ENCODE data around the gene HSPD1.
A peak's percentile ranks its signal among the peaks of the same experiment; 100 is the strongest.

Gene HSPD1

DNA sequence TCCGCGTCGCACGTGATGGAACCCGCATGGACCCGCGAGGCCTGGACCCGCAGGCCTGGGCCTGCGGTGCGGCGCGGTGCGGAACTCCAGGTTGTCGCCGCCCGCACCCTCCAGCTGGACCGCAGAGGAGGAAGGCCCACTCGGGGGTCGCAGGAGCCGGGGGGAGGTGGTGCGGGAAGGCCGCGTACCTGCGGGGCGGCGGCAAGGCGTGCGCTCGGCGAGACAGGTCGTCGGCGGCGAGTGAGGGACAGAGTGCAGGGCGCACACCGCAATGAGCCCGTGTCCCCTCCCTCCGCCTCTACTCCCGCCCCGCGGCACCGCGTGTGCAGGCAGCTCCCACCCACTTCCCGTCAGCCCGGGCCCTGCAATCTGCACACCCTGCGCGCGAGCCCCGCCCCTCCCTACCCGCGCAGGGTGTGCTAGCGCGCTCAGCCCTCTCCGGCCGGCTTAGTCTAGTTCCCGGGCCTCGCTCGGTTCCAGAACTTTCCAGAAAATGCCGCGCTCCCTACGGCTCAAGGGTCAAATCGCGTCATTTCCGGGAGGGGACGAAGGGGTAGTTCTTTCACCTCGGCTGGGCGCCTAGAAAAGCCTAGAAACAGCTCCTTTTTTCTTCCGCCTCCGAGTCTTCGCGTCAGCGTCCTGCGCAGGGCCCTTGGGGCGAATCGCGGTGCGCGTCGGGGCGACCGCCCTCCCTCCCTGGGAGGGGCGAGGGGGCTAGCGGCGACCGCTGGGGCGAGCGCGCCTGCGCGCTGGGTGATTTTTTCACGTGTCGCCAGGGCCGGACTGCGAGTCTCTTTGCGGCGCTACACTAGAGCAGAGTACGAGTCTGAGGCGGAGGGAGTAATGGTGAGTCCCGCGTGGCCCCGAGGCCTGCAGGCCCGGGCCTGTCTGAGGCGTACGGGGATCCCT lies at the start of gene HSPD1, which contains the start of gene HSPE1:
HSPD1 (minus strand) TSS at position 247 of the 909 bp plus-strand sequence. CDS start 992 bp downstream, outside the sequence.
HSPE1 (plus strand) TSS at position 786 of the 909 bp plus-strand sequence; CDS start at position 844, 58 bp downstream.
- DNase-seq (ENCODE audit: low read depth in 3 of 3, low spot score in 1 of 3), result peak; percentile 88 to 94 (median 89)

- DNase-seq (ENCODE audit: low read depth in 3 of 3, low spot score in 1 of 3), result no peak
These were observed 48.9 kb upstream of the HSPD1 start for GRCh38 chr2:197548582-197548981.

- DNase-seq (ENCODE audit: low read depth in 3 of 3, low spot score in 1 of 3), result no peak
These were observed 47.7 kb upstream of the HSPD1 start for GRCh38 chr2:197547163-197547900.

DNA sequence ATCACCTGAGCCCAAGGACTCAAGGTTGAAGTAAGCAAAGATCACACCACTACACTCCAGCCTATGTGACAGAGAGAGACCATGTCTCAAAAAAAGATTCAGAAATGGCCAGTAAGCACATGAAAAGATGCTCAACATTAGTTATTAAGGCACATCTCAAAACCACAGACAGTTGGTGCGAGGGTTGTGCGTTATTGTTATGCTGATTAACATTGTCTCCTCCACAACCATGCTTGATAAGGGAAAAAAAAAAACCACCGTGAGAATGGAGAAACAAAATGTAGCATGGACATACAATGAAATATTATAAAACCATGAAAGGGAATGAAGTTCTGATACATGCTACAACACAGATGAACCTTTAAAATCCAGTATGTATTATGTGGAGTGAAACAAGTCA lies 43.6 kb upstream of the HSPD1 start:
- DNase-seq (ENCODE audit: low read depth in 3 of 3, low spot score in 1 of 3), result no peak

- no peak for DNase-seq (ENCODE audit: low read depth in 3 of 3, low spot score in 1 of 3)
These were observed 40.1 kb upstream of the HSPD1 start for GRCh38 chr2:197539734-197540133.

DNA sequence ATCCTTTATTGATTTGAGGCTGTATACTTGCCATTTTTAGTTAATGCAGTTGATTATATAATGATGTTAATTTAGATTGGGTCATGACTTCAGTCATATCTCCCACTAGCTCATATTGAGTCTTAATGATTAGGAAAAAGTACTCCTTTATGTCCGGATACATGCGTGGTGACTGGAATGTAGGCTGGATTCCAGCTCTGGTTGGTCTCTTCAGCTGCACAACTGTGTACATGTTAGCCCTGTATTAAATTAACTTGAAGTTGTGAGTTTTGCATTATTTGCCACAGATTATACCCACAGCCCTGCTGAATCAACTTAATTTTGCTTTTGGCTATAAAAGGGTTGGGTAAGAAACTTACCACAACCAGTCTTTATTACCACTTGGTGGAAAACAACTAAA lies 38.8 kb upstream of the HSPD1 start:
- DNase-seq (ENCODE audit: low read depth in 3 of 3, low spot score in 1 of 3), result no peak

DNA sequence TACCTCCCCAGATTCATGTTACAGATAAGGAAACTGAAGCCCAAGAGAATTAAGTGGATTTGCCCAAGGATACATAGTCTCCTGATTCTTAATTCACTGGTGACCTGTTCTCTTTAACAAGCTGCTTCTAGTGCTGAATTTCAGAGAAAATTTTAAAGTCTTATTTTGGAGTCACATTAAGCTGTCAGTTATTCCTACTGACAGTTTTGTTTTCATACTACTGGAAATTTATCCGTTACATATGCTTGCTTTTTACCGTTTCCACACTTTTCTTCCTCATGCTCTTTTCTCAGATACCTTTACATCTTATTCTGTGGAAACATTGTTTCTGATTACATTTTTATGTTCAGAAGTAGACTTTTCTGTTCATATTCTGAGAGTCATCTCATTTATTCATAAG lies 17.5 kb upstream of the HSPD1 start:
- no peak for DNase-seq (ENCODE audit: low read depth in 3 of 3, low spot score in 1 of 3)

GRCh38 chr2:197516393-197516761 lies 16.7 kb upstream of the HSPD1 start:
- DNase-seq (ENCODE audit: low read depth in 3 of 3, low spot score in 1 of 3), result no peak

GRCh38 chr2:197515739-197516392 lies 16.2 kb upstream of the HSPD1 start, which contains the start of gene MOB4:
TSS of gene MOB4 (plus strand) at chr2:197516066. CDS start at chr2:197516087, 21 bp downstream.
- DNase-seq (ENCODE audit: low read depth in 3 of 3, low spot score in 1 of 3), result peak; percentile 80 to 93 (median 89)

GRCh38 chr2:197515315-197515738 lies 15.7 kb upstream of the HSPD1 start:
- DNase-seq (ENCODE audit: low read depth in 3 of 3, low spot score in 1 of 3), result no peak

DNA sequence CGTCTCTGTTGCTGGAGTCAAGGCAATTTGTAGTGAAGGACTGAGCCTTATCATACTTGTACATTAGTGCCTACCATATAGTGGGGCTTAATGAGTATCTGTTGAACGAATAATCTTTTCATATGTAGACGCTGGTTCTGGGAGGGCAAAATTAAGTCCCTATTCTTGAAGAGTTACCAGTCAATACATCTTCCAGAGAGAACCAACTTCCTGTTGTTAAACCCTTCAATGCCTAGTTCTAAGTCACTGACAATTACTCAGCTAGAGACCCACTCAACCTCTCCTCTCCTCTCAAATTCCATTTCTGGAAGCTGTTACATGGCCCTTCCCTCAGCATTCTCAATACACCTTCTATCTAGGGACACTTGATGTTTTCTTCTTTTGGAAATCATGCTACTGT lies 15.1 kb upstream of the HSPD1 start:
- DNase-seq (ENCODE audit: low read depth in 3 of 3, low spot score in 1 of 3), result no peak

DNA sequence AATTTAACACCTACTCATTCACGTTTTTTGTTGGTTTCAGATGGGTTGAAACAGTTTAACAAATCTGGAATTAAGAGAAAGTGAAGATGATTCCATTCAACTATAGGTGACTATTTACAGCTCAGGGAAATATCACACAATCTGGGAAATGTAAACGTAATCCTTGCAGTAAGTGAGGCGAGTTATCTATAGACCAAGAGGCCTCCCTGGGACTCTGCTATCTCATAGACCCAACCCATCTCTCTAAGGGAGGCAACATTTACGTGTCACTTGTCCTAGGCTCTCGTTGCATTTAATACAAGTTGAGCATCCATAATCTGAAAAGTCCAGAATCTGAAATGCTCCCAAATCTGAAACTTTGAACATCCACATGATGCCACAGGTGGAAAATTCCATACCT lies 14.3 kb upstream of the HSPD1 start:
- no peak for DNase-seq (ENCODE audit: low read depth in 3 of 3, low spot score in 1 of 3)

DNA sequence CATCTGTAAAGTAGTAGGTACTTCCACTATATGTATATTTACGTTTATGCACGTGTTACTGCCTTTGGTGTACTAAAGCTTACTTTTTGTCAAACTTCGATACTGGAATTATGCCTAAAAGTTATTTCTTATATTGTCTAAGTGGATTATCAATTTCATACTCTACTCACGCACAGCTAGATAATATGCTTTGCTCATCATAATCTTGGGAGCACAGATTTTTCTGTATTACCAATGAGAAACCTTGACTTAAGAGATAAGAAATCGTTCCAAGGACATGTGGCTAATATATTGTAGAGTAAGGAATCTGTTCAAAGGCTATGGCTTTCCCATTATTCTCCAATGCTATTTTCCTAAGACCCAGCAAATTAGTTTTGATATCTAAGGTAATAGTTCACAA lies 7.0 kb upstream of the HSPD1 start:
- no peak for DNase-seq (ENCODE audit: low read depth in 3 of 3, low spot score in 1 of 3)

- no peak for DNase-seq (ENCODE audit: low read depth in 3 of 3, low spot score in 1 of 3)
These were observed 4.9 kb upstream of the HSPD1 start for GRCh38 chr2:197504512-197504911.

DNA sequence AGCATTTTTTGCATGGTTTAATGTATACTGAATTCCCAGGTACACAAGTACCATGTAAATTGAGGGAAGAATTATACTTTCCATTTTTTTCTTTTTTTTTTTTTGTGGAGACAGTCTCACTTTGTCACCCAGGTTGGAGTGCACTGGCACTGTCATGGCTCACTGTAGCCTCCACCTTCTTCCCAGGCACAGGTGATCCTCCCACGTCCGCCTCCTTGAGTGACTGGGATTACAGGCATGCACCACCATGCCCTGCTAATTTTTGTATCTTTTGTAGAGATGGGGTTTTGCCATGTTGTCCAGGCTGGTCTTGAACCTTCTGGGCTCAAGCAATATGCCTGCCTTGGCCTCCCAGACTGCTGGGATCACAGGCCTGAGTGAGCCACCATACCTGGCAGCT lies 4.4 kb upstream of the HSPD1 start:
- DNase-seq (ENCODE audit: low read depth in 3 of 3, low spot score in 1 of 3), result no peak

- no peak for DNase-seq (ENCODE audit: low read depth in 3 of 3, low spot score in 1 of 3)
These were observed 3.0 kb upstream of the HSPD1 start for GRCh38 chr2:197502685-197503084.

GRCh38 chr2:197502201-197502600 lies 2.6 kb upstream of the HSPD1 start:
- no peak for DNase-seq (ENCODE audit: low read depth in 3 of 3, low spot score in 1 of 3)

DNA sequence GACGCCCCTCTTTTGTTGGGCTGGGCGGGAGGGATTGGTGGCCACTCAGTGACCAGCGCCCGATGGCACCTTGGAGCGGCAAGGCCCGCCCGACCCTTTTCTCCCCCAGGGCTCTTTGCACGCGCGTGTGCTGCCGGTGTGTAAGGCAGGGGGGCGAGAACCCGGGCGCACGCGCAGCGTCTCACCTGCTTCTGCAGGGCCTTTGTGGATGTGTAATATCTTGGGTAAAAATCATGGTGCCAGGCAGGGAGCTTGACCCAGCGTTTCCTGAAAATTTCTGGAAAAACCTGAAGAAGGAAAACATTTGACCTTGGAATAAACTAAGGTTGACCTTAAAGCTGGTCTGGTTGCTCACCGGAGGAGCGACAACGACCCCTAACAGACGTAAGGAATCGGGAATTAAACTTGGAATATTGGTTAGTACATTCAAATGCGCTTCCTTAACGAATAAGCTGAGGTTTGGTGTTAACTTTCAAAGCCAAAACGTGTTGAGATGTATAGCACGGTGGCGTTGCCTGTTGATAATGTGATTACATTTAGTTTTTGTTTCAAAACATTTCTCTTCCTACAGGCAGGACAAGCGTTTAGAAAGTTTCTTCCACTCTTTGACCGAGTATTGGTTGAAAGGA lies 977 bp upstream of the HSPD1 start:
- DNase-seq (ENCODE audit: low read depth in 3 of 3, low spot score in 1 of 3), result no peak

GRCh38 chr2:197498937-197499593 lies 575 bp downstream of the HSPD1 start:
- peak in 2 of 3 donors; percentile 7 to 32 for DNase-seq (ENCODE audit: low read depth in 3 of 3, low spot score in 1 of 3)

DNA sequence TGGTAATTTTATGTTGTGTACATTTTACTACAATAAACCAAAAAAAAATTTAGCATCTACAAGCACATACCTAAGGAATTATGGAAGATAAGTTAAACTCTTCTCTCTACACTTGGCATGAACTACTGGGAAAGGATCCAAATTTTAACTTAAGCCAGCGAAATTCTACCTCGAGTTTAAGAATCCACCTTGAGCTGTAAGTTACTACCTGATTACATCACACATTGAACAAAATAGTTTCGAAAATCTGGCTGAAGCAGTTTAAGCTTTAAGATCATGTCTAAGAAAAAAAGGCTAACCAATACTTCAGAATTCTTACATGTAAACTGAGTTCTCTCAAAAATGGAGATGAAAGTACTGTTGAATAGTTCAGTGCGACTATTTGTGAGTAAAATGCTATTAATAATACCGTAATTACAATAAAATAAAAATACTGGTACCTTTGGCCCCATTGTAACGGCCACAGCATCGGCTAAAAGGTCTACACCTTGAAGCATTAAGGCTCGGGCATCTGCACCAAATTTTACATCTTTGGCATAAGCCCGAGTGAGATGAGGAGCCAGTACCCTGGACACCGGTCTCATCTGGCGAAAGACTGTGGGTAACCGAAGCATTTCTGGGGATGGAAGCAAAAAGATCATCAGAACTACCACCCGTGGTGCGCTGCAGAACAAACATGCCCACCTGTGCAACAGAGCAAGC lies 1.3 kb downstream of the HSPD1 start:
- DNase-seq (ENCODE audit: low read depth in 3 of 3, low spot score in 1 of 3), result no peak

All from stimulated activated CD4-positive, alpha-beta T cell treated with anti-CD3 and anti-CD28 coated beads, TNF-alpha, amount 100 ng/mL, for 1 hour (primary cell).